ENCODE results near the gene PXDN.

PXDN gene

DNA sequence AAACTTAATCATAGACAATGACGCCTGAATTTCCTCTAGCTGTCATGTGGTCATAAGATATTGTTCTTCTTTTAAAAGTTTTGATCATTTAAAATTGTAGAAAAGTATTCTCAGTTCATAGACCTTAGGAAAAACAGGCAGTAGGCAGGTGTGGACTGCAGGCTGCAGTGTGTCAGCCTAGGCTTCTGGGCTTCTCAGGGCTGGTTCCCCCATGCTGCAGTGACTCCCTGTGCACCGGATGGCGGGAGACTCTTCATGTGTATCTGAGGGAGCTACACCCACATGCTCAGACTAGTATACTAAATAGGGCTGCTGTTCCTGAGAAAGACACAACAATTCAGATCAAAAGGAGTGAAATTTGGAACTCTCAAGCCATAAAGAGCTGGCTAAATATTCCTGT, 72.4 kb downstream of the PXDN start:
- no peak overlapping the region for H3K4me3 ChIP-seq (ENCODE audit: low read depth, low read length)
- DNase-seq (ENCODE audit: low read depth, low spot score): no peak
- in situ Hi-C loops (cut with HindIII; ENCODE audit: low sequenced_read_pairs): no loop called here
- TF ChIP-seq, protein P1, sequence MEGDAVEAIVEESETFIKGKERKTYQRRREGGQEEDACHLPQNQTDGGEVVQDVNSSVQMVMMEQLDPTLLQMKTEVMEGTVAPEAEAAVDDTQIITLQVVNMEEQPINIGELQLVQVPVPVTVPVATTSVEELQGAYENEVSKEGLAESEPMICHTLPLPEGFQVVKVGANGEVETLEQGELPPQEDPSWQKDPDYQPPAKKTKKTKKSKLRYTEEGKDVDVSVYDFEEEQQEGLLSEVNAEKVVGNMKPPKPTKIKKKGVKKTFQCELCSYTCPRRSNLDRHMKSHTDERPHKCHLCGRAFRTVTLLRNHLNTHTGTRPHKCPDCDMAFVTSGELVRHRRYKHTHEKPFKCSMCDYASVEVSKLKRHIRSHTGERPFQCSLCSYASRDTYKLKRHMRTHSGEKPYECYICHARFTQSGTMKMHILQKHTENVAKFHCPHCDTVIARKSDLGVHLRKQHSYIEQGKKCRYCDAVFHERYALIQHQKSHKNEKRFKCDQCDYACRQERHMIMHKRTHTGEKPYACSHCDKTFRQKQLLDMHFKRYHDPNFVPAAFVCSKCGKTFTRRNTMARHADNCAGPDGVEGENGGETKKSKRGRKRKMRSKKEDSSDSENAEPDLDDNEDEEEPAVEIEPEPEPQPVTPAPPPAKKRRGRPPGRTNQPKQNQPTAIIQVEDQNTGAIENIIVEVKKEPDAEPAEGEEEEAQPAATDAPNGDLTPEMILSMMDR (IDR thresholded peaks at IDR 0.05; ENCODE audit: low read depth, low read length): no peak

DNA sequence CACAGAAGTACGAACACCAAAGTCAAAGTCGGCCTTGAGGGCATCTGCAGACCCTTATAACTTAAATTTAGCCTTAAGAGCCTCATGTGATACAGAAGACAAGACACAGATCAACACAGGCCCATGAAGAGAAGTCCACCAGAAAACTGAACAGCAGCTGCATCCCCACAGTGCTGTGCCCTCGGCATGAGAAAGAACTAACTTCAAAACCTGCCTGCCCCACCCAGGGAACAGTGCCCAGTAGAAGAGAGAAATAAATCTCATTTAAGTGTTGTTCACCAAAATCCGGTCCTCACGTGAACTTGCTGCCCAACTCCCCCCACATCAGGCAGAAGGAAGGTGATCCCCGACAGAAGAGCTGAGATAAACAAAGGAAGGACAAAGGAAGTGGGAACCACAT, 73.7 kb downstream of the PXDN start:
- TF ChIP-seq, protein P1 (IDR thresholded peaks at IDR 0.05; ENCODE audit: low read depth, low read length): no peak
- no peak overlapping the region for H3K4me3 ChIP-seq (ENCODE audit: low read depth, low read length)
- no peak for DNase-seq (ENCODE audit: low read depth, low spot score)
- in situ Hi-C loops (cut with HindIII; ENCODE audit: low sequenced_read_pairs): no loop called here

DNA sequence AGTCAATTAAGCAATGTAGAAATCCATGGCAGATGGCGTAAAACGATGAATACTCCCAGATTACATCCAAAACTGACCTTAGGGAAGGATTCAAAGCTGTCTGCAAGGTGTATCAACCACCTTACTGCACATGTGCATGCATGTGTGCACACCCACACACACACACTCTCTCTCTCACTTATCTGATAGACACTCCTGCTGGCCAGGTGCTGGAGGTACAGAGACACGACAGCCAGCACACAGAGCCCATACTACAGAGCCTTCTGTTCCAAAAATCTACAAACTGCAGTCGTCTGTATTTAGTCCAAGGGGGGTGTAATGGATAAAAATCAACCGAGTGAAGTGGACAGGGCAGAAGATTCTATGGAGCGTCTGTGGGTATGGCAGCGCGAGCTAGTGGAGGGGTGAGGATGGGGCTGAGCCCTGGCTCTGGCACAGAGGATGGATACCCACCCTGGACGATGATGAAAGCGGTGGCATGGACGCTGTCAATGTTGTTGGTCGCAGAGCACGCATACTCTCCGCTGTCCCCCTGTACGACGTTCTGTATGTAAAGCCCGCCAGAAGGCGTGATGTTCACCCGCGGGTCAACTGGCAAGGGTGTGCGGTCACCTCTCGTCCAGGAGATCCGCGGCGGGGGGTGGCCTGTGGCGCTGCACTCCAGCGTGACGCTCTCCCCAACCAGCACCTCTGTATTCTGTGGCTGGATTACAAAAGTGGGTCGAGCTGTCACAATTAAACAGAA, 78.4 kb downstream of the PXDN start:
- in situ Hi-C loops (cut with HindIII; ENCODE audit: low sequenced_read_pairs): no loop called here
- no peak overlapping the region for H3K4me3 ChIP-seq (ENCODE audit: low read depth, low read length)
- no peak for DNase-seq (ENCODE audit: low read depth, low spot score)
- TF ChIP-seq, protein P1 (IDR thresholded peaks at IDR 0.05; ENCODE audit: low read depth, low read length): no peak

DNA sequence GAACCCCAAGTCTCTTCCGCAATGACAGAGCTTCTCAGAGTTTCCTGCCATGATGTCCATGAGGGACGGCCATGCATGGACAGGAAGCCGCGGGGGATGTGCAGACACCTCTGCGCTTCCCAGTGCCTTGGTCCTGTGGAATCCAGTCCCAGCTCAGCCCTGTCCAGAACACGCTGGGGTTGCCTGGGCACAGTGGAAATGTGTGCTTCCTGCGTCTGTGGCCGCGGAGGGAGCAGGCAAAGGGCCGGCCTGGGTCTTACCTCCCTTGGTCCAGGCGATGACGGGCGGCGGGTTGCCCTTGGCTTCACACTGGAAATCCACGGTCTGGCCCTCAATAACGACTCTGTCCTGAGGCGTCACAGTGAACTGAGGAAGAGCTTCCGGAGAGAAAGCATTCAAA, 79.6 kb downstream of the PXDN start:
- DNase-seq (ENCODE audit: low read depth, low spot score): no peak
- in situ Hi-C loops (cut with HindIII; ENCODE audit: low sequenced_read_pairs): no loop called here
- no peak overlapping the region for H3K4me3 ChIP-seq (ENCODE audit: low read depth, low read length)
- TF ChIP-seq, protein P1 (IDR thresholded peaks at IDR 0.05; ENCODE audit: low read depth, low read length): no peak

DNA sequence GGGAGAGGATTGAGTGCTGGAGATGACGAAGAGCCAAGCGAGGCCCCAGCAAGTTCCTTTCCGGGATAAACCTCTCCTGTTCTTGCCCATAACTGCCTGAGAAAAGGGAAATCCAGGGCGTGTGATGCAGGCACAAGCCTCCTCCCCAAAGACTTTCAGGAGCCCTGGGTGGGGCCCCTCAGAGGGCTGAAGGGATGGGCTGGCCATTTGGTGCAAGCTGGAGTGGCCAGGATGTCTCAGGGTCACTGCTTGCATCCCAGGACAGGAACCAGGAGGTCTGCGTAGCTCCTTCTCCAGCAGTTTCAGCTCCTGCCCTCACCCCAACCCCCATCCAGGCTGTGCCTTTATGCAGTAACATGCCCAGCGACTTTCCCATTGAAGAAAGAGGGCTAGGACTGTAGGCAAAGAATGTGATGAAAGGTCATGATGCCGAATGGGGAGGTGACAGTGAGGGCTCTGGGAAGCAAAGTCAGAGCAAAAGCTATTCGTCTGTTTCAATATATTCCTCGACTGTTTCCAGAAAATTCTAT, 80.2 kb downstream of the PXDN start:
- no peak for DNase-seq (ENCODE audit: low read depth, low spot score)
- no peak overlapping the region for H3K4me3 ChIP-seq (ENCODE audit: low read depth, low read length)
- in situ Hi-C loops (cut with HindIII; ENCODE audit: low sequenced_read_pairs): no loop called here
- TF ChIP-seq, protein P1 (IDR thresholded peaks at IDR 0.05; ENCODE audit: low read depth, low read length): no peak

DNA sequence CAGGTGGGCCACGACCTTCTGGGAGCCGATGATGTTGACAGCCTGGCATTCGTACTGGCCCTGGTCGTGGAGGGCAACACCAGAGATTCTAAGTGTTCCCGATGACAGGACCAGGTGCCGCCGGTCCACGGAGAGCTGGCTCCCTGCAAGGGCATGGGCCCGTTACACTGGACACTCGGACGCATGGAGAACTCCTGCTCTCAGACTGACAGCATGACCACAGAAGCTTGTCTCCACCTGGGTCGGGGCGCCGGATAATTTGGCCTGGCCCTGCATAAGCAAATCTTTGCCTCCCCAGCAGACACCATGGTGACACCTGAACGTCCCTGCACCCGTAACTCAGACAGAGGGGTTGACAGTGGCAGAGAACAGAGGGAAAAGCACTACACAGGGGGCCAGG, 80.7 kb downstream of the PXDN start:
- TF ChIP-seq, protein P1 (IDR thresholded peaks at IDR 0.05; ENCODE audit: low read depth, low read length): no peak
- H3K4me3 ChIP-seq (ENCODE audit: low read depth, low read length): no peak overlapping the region
- no peak for DNase-seq (ENCODE audit: low read depth, low spot score)
- in situ Hi-C loops (cut with HindIII; ENCODE audit: low sequenced_read_pairs): no loop called here
